IPS-15b (cell line): ENCODE measurements around the gene PIK3R6.

Experiments
- H3K27me3 ChIP-seq: one replicate; pipeline ENCODE4 v1.6.1; 2013; ENCODE audit warnings: low read length; ENCODE audit not compliant: control insufficient read depth, insufficient read depth
- H3K36me3 ChIP-seq: one replicate; pipeline ENCODE4 v1.6.1; 2013; ENCODE audit warnings: low read length; ENCODE audit not compliant: control insufficient read depth, insufficient read depth
- H3K4me1 ChIP-seq: one replicate; pipeline ENCODE4 v1.6.1; 2013; ENCODE audit warnings: mild to moderate bottlenecking, low read length; ENCODE audit not compliant: control insufficient read depth, insufficient read depth
- H3K4me3 ChIP-seq: one replicate; pipeline ENCODE4 v1.5.1; 2013; ENCODE audit warnings: low read depth, low read length
- H3K9ac ChIP-seq: one replicate; pipeline ENCODE4 v1.6.1; 2013; ENCODE audit warnings: low read depth, mild to moderate bottlenecking, low read length
- H3K9me3 ChIP-seq: one replicate; pipeline ENCODE4 v1.6.1; 2013; ENCODE audit warnings: mild to moderate bottlenecking, low read length; ENCODE audit not compliant: control insufficient read depth, insufficient read depth

The PIK3R6 gene

DNA sequence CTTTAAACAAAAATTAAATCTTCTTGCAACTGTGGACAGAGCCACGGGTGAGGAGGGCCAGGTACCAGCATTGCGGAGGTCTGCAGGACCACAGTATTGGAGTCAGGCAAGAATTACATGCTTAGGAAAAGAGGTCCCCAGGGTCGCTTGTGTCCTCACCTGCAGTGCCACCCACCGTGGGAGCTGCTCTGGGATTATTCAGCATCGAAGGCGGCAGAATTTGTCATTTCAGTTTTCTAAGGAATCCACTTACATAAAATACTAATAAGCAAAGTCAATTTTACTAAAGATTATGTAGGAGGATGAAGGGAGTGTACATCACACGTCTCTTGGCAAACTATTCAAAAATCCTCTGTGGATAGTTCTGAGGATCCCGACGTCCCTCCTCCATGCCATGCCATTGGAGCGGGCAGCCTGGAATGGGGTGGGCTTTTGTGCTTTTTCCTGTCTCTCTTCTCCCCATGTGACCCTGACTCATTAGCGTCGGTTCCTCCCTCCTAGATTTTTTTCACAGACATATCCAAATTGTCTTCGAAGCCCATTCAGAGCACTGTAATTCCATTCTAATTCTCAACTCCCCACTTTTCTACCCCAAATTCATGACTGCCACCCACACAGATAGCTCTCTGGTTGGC, 3.0 kb upstream of the PIK3R6 start:
- H3K27me3 ChIP-seq, result peaks cover 5% of the 10 kb centered on the region
- peaks cover 2% of the 10 kb centered on the region for H3K4me1 ChIP-seq
- H3K36me3 ChIP-seq, result no peaks in the 10 kb centered on the region
- no peak overlapping the region for H3K9ac ChIP-seq
- H3K4me3 ChIP-seq, result no peak overlapping the region
- H3K9me3 ChIP-seq, result no peaks in the 10 kb centered on the region

DNA sequence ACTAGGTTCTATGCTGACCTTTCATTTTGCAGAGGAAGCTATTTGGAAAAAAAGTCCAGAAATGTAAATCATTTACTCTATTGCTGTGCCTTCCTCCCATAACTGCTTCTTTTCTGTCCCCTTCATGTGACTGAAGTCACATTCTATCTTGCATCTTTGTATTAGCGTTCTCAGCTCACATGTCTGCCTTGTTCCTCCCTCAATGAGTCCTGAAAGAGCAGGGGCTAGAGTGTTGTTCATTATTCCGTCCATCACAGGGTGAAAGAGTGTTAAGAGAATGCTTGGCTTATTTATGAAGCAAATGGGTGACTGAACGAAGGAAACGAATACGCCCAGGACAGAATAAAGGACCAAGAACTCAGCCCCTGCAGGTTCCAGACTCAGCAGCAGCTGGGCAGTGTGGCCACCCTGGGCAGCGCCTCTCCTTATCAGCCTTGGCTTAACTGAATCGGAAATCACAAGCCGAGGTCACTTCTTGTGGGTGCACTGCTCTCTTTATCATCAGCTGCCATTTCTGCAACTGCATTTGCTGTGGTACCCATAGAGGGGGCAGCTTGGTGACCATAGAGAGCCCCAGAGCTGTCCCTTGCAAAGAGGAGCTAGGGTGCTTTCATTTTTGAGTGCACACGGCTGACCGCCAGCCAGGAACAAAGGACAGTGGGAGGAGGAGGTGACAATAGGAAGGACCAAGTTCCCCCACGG, 1.8 kb upstream of the PIK3R6 start:
- peaks cover 5% of the 10 kb centered on the region for H3K27me3 ChIP-seq
- H3K36me3 ChIP-seq, result no peaks in the 10 kb centered on the region
- no peak overlapping the region for H3K9ac ChIP-seq
- peaks cover 2% of the 10 kb centered on the region for H3K4me1 ChIP-seq
- H3K4me3 ChIP-seq, result no peak overlapping the region
- no peaks in the 10 kb centered on the region for H3K9me3 ChIP-seq

DNA sequence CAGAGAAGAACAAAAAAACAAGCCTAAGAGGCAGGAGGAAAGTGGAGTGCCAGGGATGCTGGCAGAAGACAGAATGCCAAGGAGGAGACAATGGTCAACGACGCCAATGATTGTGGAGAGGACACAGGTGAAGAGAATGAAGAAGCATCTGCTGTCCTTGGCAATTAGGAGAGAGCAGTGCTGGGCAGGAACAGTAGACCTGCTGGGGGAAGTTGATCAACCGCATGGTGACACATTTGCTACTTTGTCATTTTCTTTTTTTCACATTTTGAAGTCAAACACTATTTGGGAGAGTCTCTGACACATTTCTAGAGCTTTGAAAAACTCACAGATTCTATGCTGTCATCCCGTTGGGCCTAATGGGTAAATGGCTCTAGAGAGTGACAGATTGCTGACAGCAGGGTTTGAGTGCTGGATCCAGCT, 1.1 kb upstream of the PIK3R6 start:
- no peaks in the 10 kb centered on the region for H3K9me3 ChIP-seq
- no peak overlapping the region for H3K4me3 ChIP-seq
- H3K27me3 ChIP-seq, result peaks cover 5% of the 10 kb centered on the region
- H3K9ac ChIP-seq, result no peak overlapping the region
- H3K4me1 ChIP-seq, result peaks cover 2% of the 10 kb centered on the region
- no peaks in the 10 kb centered on the region for H3K36me3 ChIP-seq

GRCh38 chr17:8868092-8868491, 618 bp upstream of the PIK3R6 start:
- H3K4me3 ChIP-seq, result no peak overlapping the region
- no peaks in the 10 kb centered on the region for H3K9me3 ChIP-seq
- H3K4me1 ChIP-seq, result peaks cover 2% of the 10 kb centered on the region
- peaks cover 5% of the 10 kb centered on the region for H3K27me3 ChIP-seq
- H3K9ac ChIP-seq, result no peak overlapping the region
- H3K36me3 ChIP-seq, result no peaks in the 10 kb centered on the region

GRCh38 chr17:8865811-8866210, 1.7 kb downstream of the PIK3R6 start:
- Histone ChIP-seq H3K9me3 (no peaks in the 10 kb centered on the region), H3K9ac (no peak overlapping the region), H3K4me3 (no peak overlapping the region), H3K27me3 (peaks cover 5% of the 10 kb centered on the region), H3K4me1 (no peaks in the 10 kb centered on the region), H3K36me3 (no peaks in the 10 kb centered on the region)

DNA sequence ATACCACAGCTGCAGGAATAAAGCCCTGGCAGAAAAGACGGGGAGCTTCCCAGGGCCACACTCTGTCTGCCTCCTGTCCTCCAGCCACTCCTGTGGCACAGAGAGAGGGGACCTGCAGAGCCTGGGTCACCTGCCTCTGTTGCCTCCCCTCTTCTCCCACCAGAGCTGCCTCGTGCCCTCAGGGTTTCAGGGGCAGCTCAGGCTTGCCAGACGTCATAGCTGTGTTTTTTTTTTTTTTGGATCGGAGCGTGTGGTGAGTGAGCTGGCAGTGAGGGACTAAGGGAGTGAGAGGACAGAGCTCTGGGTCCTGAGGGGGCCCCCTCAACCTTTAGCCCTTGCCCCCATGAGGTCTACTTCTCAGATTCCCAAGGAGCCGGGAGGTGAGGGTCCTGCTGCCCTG, 2.1 kb downstream of the PIK3R6 start:
- Histone ChIP-seq H3K36me3 (no peaks in the 10 kb centered on the region), H3K4me1 (no peaks in the 10 kb centered on the region), H3K4me3 (no peak overlapping the region), H3K9ac (no peak overlapping the region), H3K27me3 (peaks cover 5% of the 10 kb centered on the region), H3K9me3 (no peaks in the 10 kb centered on the region)

DNA sequence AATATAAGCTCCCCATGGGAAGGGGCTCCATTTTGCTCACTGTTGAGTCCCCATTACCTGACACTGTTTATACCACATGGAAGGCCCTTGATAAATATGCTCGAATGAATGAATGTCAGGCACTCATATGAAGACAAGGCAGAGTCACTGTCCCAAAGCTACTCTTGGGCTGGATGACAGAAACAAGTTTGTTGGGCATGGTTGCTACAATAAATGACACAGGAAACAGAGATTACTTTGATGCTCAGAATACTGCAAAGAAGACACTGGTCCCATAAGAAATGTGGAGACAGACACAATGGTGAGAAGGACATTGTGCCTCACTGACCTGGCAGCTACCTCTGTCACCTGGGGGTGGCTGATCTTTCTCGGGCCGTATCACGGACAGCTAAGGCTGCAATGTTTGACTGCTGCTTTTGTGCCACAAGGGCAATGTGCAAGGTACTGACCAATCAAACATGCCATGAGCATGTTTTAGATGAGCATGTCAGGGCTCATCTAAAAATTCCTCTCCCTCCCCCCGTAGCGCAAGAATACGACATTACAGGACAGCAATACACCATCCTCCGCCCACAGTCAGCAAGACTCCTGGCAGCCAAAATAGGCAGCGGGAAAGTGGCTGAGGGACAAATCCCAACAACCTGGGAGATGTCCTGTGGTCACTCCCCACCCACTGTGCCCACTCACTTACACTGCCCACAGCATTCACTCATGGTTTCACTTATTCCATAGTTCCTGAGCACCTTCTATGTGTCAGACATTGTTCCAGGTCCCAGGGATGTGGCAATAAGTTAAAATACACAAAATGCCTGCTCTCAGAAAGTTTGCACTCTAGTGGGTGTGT, 5.0 kb downstream of the PIK3R6 start:
- H3K9me3 ChIP-seq, result no peaks in the 10 kb centered on the region
- no peaks in the 10 kb centered on the region for H3K27me3 ChIP-seq
- no peak overlapping the region for H3K4me3 ChIP-seq
- no peak overlapping the region for H3K9ac ChIP-seq
- peaks cover 3% of the 10 kb centered on the region for H3K4me1 ChIP-seq
- H3K36me3 ChIP-seq, result no peaks in the 10 kb centered on the region

- Histone ChIP-seq H3K9me3 (no peaks in the 10 kb centered on the region), H3K4me1 (peaks cover 3% of the 10 kb centered on the region), H3K36me3 (no peaks in the 10 kb centered on the region), H3K4me3 (no peak overlapping the region), H3K9ac (no peak overlapping the region), H3K27me3 (no peaks in the 10 kb centered on the region)
Observed at GRCh38 chr17:8861495-8862181, 5.8 kb downstream of the PIK3R6 start.

- H3K36me3 ChIP-seq, result no peaks in the 10 kb centered on the region
- H3K4me1 ChIP-seq, result peaks cover 3% of the 10 kb centered on the region
- no peaks in the 10 kb centered on the region for H3K27me3 ChIP-seq
- H3K9me3 ChIP-seq, result no peaks in the 10 kb centered on the region
- H3K4me3 ChIP-seq, result no peak overlapping the region
- H3K9ac ChIP-seq, result no peak overlapping the region
Observed at GRCh38 chr17:8859804-8860430, 7.6 kb downstream of the PIK3R6 start.

DNA sequence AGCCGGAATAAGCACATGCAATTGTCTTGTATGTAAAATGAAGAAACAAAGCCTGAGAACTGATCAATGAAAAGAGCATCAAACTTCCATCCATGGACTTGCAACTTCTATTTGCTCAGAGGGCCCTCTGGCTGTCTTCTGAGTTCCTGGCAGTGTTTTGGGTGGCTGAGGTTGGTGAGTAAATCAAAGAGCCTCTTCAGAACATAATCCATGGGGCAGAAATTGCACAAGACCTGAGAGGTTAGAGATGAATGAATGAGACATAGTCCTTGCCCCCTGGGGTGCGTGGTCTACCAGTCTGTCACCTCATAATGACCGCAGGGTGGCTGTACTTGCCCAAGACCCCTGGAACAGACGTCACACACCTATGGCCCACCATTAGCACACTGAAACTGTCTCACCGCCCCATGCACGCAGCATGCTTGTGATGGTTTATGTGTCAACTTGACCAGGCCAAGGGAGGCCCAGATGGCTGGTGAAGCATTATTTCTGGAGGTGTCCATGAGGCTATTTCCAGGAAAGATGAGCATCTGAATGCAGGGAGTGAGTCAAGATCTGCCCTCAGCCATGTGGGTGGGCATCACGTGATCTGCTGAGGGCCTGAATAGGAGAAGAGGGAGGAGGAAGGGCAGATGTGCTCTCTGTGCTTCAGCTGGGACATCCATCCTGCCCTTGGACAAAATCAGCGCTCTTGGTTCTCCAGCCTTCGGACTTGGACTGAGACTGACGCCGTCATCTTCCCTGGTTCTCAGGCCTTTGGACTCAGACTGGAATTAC, 8.3 kb downstream of the PIK3R6 start:
- no peaks in the 10 kb centered on the region for H3K36me3 ChIP-seq
- H3K9me3 ChIP-seq, result no peaks in the 10 kb centered on the region
- no peak overlapping the region for H3K9ac ChIP-seq
- H3K4me1 ChIP-seq, result peaks cover 3% of the 10 kb centered on the region
- no peak overlapping the region for H3K4me3 ChIP-seq
- no peaks in the 10 kb centered on the region for H3K27me3 ChIP-seq
